Fibroblast of skin of right quadriceps (primary cell): ENCODE data around the gene SPACA9.
A peak's percentile ranks its signal among the peaks of the same experiment; 100 is the strongest.

ENCODE experiments used
- DNase-seq: peaks from one replicate; pipeline ENCODE4 v3.0.0-alpha.2; 2013

Gene SPACA9

GRCh38 chr9:132894862-132895835 is 16.5 kb downstream of the SPACA9 start:
- DNase-seq, result no peak

GRCh38 chr9:132896264-132896663 is 17.6 kb downstream of the SPACA9 start:
- DNase-seq, result no peak

GRCh38 chr9:132896906-132897305 is 18.2 kb downstream of the SPACA9 start:
- no peak for DNase-seq

- no peak for DNase-seq
Measured at GRCh38 chr9:132898051-132898450, 19.4 kb downstream of the SPACA9 start.

DNA sequence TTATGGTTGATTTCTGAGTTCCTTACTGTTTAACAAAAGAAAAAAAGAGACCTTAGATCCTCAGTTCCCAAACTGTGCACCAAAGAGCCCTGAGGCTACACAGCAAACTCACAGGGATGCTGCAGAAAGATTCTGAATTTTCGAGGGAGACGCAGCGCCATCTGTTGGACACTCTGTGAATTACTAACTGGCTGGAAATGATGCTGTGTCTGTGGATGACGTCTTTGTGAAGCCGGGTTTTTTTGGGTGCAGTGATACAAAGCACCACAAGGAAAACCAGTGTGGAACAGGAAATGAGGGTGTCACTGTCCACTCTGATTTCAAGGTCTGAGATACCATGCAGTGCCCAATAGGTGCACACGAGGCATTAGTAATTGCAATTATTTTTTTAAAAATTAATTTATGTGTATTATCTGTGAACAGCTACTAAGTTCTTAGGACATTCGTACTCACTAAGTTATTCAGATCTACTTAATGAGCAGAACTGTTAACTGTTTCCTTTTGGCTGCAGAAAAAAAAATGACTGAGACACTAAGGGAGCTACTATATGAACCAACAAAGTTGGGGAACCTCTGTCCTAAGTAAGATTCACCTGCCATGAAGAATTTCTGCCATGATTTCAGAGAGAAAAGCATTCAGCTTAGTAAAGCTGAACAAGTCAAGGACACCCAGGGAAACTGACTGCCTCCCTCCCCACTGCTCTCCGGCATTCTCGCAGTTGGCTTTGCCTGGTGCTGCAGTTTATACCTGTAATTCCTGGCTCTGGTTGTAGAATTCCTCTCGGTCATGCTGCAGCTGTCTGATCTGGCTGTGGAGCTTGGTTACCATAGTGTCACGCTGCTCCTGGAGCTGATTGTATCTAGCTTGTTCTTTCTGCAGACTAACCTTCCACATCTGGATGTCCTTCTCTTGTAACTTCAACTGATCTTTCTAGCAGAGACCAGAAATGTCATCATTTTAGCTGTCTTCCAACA is 23.4 kb downstream of the SPACA9 start:
- DNase-seq, result peak; percentile 77

DNA sequence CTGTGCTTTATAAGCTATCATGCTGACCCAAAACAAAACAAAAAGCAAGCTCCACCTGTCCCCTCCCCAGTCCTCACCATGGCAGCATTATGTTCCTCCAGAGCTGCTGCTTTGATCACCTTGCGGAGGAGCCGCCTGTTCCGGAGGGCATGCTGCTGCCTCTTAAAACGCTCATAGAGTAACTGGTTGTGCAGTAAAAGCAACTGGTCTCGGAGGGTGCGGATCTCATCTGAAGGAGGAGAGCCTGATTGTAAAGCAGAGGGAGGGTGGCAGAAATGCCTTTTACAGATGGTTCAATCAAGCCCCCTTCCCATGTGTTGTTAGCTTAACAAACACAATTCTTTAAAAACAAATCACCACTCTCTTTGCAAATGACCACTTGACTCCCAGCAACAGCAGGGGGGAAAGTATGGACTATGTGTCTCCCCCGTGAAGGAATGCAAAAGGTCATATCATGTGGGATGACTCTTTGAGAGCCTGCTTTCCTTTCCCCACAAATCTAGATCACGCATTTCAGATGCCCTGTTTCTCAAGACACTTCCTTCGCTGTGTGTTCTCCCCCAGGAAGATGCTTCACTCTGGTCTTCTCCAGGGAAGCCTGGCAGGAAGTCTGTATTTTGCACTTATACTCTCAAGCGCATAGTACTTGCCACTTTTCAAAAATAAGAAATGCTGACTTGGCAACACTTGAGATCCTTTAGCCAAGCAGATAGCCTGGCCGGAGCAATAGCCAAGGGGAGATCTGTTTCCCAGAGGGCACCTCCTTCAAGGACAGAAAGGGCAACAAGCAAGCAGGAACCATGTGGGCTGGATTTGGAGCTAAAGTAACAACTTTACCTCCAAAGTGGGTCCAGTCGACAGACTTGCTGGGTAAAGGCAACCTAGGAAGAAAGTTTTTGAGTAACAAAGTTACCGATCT is 25.1 kb downstream of the SPACA9 start:
- no peak for DNase-seq

- no peak for DNase-seq
Measured at GRCh38 chr9:132905726-132906125, 27.0 kb downstream of the SPACA9 start.

GRCh38 chr9:132908635-132909034 is 29.9 kb downstream of the SPACA9 start:
- DNase-seq, result no peak

DNA sequence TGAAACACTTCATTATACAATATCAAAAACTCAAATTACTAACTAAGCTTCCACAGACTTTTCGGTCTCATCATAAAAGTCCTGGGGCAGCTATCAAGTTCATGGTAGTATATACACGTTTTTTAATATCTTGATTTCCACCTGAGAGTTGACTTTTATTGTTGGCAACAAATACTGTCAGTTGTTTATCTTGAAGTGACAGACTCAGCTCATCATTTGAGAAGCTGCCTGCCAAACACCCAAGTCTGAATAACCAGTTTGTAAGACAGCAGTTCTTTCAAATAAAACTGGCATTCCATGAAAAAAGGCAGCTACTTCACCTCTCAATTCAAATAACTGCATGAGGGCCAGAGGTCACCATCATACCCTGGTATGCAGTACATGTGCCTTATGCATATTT is 30.6 kb downstream of the SPACA9 start:
- DNase-seq, result no peak

DNA sequence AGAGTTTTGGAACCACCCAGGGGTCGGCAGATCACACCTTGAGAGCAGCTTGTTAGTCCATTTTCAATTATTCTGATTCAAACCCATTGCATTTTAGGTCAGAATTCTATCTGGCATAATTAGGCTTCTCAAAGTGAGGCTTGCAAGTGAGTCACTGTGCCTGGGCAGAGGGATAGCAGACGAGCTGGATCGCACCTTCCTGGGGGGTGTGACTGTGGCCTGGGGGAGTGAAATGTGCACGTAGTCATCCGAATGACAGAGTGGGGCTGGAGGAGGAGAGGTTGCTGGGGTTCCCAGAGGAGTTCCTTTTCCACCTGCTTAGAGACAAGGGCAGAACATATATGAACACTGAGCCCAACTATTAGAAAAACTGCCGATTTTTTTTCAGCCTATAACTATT is 31.7 kb downstream of the SPACA9 start:
- no peak for DNase-seq

GRCh38 chr9:132912131-132912530 is 33.4 kb downstream of the SPACA9 start:
- no peak for DNase-seq

- no peak for DNase-seq
Measured at GRCh38 chr9:132914924-132915323, 36.2 kb downstream of the SPACA9 start.

DNA sequence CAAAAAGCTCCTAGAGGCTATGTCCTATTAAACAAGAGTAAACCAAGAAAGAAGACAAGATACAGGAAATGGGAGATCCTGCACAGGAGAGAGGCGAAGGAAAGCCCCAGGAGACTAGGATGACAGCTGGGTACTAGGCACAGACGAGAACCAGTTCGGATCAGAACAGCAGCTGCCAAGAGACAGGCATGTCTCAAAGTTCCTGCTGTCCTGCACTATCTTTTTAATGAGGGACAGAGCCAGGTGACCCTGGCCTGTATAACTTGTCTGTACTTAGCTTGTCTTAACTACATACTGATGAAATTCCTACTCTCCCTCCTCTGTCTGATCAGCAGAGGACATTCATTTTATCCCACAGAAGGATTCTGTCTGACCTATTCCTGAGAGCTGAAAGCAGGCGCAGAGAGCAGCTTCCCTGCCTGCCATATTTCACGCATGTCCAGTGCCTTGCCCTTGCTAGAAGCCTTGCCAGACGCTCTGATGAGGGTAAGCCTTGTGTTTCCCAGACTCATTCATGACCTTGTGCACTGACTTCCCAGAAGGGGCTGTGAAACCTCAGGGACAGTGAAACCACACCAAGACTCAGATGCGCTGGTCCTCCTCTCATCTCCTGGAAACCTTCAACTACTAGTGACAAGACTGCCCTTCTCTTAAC is 41.0 kb downstream of the SPACA9 start:
- DNase-seq, result no peak

DNA sequence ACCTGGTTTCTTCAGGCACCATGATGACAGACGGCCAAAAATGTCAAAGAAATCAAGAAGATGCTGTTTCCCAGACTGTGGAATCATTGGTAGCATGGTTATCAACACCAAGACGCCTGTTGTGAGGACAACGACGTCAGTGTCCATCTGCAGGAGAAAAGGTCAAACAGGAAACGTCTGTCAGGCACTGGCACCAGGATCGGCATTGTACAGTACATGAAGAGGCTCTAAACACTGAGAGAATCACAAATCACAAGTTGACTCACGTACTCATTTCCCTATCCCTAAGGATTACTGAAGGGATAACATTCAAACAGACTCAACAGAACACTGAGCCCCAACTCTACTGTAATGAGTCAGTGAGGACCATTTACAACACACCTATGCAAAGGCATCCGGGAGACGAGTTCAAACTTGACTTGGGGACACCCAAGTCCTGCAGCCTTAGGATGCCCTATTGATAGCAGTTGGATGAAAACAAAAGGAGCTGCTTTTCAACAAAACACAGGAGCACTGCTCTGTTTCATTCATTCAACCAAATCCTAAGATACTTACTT is 44.7 kb downstream of the SPACA9 start:
- no peak for DNase-seq

- no peak for DNase-seq
Measured at GRCh38 chr9:132927704-132928103, 49.0 kb downstream of the SPACA9 start.

DNA sequence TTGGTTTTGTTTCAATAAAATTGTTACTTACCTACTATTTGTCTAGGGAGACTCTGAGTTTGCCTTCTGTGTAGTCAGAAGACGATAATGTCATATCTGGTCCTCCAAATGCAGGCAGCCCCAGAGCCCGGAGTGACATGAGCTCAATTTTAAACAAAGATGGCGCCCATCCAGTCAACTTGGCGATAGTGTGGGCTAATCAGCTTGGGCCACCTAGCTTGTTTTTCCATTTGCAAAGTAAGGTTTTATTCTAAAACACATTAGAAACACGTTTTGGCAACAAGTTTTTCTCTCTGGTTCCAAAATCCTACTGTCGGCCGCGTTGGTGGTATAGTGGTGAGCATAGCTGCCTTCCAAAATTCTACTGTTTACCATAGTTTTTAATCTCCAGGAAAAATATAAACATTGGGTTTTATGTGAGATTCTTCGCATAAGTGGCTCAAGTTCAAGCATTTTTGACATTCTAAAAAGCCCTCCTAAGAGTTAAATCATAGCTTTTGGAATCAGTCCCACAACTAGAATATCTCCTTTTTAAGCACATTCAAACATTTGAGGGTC is 52.6 kb downstream of the SPACA9 start:
- peak; percentile 41 for DNase-seq

DNA sequence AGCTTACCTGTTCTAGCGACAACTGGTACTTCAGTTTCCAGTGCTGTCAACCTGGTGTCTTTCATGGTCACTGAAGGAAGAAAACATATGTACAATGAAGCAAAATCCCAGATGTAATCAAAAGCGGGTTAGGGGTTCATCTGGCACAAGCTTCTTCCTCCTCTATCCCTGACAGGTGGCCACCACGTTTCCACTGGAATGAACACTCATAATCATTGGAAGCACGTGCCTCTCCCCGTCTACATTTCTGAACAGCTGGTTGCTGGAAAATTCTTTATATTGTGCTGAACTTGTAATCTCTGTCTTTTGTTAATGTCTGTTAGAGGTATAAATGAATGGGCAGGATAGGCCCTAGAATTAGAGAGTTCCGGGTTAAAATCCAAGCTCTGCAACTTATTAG is 56.3 kb downstream of the SPACA9 start:
- no peak for DNase-seq

- no peak for DNase-seq
Measured at GRCh38 chr9:132937463-132937901, 58.8 kb downstream of the SPACA9 start.

- no peak for DNase-seq
Measured at GRCh38 chr9:132939169-132939568, 60.5 kb downstream of the SPACA9 start.
